Endothelial cell of umbilical vein (primary cell): ENCODE data around the gene DNAJB11. TPM values are rescaled to one million over a fixed set of nuclear protein-coding genes. Genes with fewer than 3 reads are reported as not detected.

Experiments
- polyA plus RNA-seq, 4 experiments: library from polyadenylated mRNA; depleted of rRNA in 3 of 4; stranded (reverse) in 3 of 4; unstranded in 1 of 4; fragments of >200 nt; gene quantifications; 2 replicates each; pipeline versions ENCODE4 v1.2.1 to v1.2.3, GENCODE V29; 2011 to 2012; ENCODE audit warnings: missing spikeins in 1 of 4
- small RNA-seq: library from RNA; depleted of rRNA; stranded (forward); fragments of <200 nt; gene quantifications from one replicate; pipeline ENCODE3, GENCODE V24; 2012; ENCODE audit warnings: low replicate concordance, low read depth; ENCODE audit not compliant: insufficient read depth, insufficient read length
- total RNA-seq: library from RNA; stranded (reverse); gene quantifications from 2 replicates; pipeline ENCODE4 v1.2.3, GENCODE V29; 2021

The DNAJB11 gene
- total and polyA plus RNA-seq, 2 donors (not counting 3 experiments of a cell fraction or from before 2014, with no cell fraction given): 39.5 to 87.6 TPM

Small RNA genes lying within 50 kb of the gene (small RNA-seq; reads per million reads assigned to genes)
- not detected for gene RF00017

Other genes starting within 250 kb of the DNAJB11 start
- not detected in 2 replicates for gene DGKG, start 208.5 kb upstream of the DNAJB11 start, total RNA-seq
- gene DGKG, start 208.5 kb upstream of the DNAJB11 start, polyA plus RNA-seq: not detected in 2 replicates
- gene CRYGS, start 26.3 kb upstream of the DNAJB11 start, total RNA-seq: 3.8 and 5.0 TPM in 2 replicates
- gene CRYGS, start 26.3 kb upstream of the DNAJB11 start, polyA plus RNA-seq: 5.0 and 7.6 TPM in 2 replicates
- 16.5 and 18.6 TPM in 2 replicates for gene TBCCD1, start 3.4 kb upstream of the DNAJB11 start, total RNA-seq
- gene TBCCD1, start 3.4 kb upstream of the DNAJB11 start, polyA plus RNA-seq: 16.6 and 17.0 TPM in 2 replicates
- not detected in 2 replicates for gene AHSG, start 42.3 kb downstream of the DNAJB11 start, total RNA-seq
- not detected in 2 replicates for gene AHSG, start 42.3 kb downstream of the DNAJB11 start, polyA plus RNA-seq
- not detected in 2 replicates for gene FETUB, start 69.7 kb downstream of the DNAJB11 start, total RNA-seq
- gene FETUB, start 69.7 kb downstream of the DNAJB11 start, polyA plus RNA-seq: not detected in 2 replicates
- not detected in 2 replicates for gene HRG, start 95.3 kb downstream of the DNAJB11 start, total RNA-seq
- not detected in 2 replicates for gene HRG, start 95.3 kb downstream of the DNAJB11 start, polyA plus RNA-seq
- not detected in 2 replicates for gene KNG1, start 146.6 kb downstream of the DNAJB11 start, total RNA-seq
- not detected in 2 replicates for gene KNG1, start 146.6 kb downstream of the DNAJB11 start, polyA plus RNA-seq
- gene EIF4A2, start 212.9 kb downstream of the DNAJB11 start, total RNA-seq: 260 and 282 TPM in 2 replicates
- 255 and 401 TPM in 2 replicates for gene EIF4A2, start 212.9 kb downstream of the DNAJB11 start, polyA plus RNA-seq
- gene RFC4, start 235.8 kb downstream of the DNAJB11 start, total RNA-seq: 29.1 and 33.7 TPM in 2 replicates
- gene RFC4, start 235.8 kb downstream of the DNAJB11 start, polyA plus RNA-seq: 4.6 and 6.2 TPM in 2 replicates